Germinal center (tissue), 1 donor: Measurements from ENCODE around the gene NR4A2.

ENCODE experiments used
- DNase-seq: peaks from one replicate; pipeline ENCODE4 v3.0.0; 2012; ENCODE audit warnings: mixed read lengths, low spot score

The NR4A2 gene

GRCh38 chr2:156340377-156340776 lies 7.9 kb upstream of the NR4A2 start:
- no peak for DNase-seq

- no peak for DNase-seq
These were observed 7.3 kb upstream of the NR4A2 start for GRCh38 chr2:156339865-156340264.

- DNase-seq = no peak
These were observed 6.8 kb upstream of the NR4A2 start for GRCh38 chr2:156339110-156339847.

- no peak for DNase-seq
These were observed 6.1 kb upstream of the NR4A2 start for GRCh38 chr2:156338578-156338977.

GRCh38 chr2:156334496-156335478 lies 2.3 kb upstream of the NR4A2 start:
- DNase-seq = no peak

- no peak for DNase-seq
These were observed 1.5 kb upstream of the NR4A2 start for GRCh38 chr2:156333951-156334495.

- no peak for DNase-seq
These were observed 891 bp upstream of the NR4A2 start for GRCh38 chr2:156333274-156333950.

GRCh38 chr2:156332284-156332533 lies 312 bp downstream of the NR4A2 start:
- no peak for DNase-seq

- DNase-seq = no peak
These were observed 793 bp downstream of the NR4A2 start for GRCh38 chr2:156331572-156332283.

GRCh38 chr2:156329927-156330726 lies 2.4 kb downstream of the NR4A2 start:
- DNase-seq = no peak

GRCh38 chr2:156329031-156329926 lies 3.2 kb downstream of the NR4A2 start:
- no peak for DNase-seq

GRCh38 chr2:156327835-156328695 lies 4.5 kb downstream of the NR4A2 start:
- no peak for DNase-seq

- no peak for DNase-seq
These were observed 5.9 kb downstream of the NR4A2 start for GRCh38 chr2:156326526-156327095.

GRCh38 chr2:156325688-156326525 lies 6.6 kb downstream of the NR4A2 start:
- DNase-seq = no peak

GRCh38 chr2:156323754-156324153 lies 8.8 kb downstream of the NR4A2 start:
- DNase-seq = no peak

- DNase-seq = no peak
These were observed 9.8 kb downstream of the NR4A2 start for GRCh38 chr2:156322686-156323231.

- DNase-seq = no peak
These were observed 10.4 kb downstream of the NR4A2 start for GRCh38 chr2:156322051-156322685.
